GM13977 (cell line): ENCODE results near the gene HIVEP2.

Experiments
- DNase-seq: peaks from one replicate; pipeline ENCODE4 v3.0.0; 2012; ENCODE audit warnings: low spot score
- in situ Hi-C: fragments of 300-500 bp; cut with MboI; formaldehyde crosslinking; loops from one replicate; pipeline ENCODE4 v1.12.0; 2022; ENCODE audit warnings: low sequenced_read_pairs, low pct_unique_long_range_greater_than_20kb, mixed read lengths, inconsistent platforms; ENCODE audit not compliant: unreplicated experiment
- TF ChIP-seq, protein P1 (sequence below): IDR thresholded peaks from 2 replicates; pipeline ENCODE4 v1.5.1; 2012; ENCODE audit warnings: mild to moderate bottlenecking, control low read depth; ENCODE audit not compliant: insufficient read depth; ENCODE audit errors: extremely low read depth, missing control alignments

HIVEP2 gene

DNA sequence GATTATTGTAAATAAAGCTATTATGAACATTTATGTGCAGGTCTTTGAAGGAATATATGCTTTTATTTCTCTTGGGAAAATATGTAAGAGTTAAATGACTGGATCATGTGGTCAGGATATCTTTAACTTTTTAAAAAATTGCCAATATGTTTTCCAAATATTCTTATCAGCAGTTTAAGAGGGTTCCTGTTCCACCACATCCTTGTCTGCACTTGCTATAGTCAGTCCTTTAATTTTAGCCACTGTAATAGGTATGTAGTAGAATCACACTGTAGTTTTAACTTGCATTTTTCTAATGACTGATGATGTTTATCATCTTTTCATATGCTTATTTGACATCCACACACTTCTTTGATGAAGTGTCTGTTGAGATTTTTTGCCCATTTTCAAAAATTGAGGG is 23.6 kb upstream of the HIVEP2 start:
- DNase-seq = no peak
- in situ Hi-C loops = no loop called here
- TF ChIP-seq, protein P1, sequence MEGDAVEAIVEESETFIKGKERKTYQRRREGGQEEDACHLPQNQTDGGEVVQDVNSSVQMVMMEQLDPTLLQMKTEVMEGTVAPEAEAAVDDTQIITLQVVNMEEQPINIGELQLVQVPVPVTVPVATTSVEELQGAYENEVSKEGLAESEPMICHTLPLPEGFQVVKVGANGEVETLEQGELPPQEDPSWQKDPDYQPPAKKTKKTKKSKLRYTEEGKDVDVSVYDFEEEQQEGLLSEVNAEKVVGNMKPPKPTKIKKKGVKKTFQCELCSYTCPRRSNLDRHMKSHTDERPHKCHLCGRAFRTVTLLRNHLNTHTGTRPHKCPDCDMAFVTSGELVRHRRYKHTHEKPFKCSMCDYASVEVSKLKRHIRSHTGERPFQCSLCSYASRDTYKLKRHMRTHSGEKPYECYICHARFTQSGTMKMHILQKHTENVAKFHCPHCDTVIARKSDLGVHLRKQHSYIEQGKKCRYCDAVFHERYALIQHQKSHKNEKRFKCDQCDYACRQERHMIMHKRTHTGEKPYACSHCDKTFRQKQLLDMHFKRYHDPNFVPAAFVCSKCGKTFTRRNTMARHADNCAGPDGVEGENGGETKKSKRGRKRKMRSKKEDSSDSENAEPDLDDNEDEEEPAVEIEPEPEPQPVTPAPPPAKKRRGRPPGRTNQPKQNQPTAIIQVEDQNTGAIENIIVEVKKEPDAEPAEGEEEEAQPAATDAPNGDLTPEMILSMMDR = no peak

DNA sequence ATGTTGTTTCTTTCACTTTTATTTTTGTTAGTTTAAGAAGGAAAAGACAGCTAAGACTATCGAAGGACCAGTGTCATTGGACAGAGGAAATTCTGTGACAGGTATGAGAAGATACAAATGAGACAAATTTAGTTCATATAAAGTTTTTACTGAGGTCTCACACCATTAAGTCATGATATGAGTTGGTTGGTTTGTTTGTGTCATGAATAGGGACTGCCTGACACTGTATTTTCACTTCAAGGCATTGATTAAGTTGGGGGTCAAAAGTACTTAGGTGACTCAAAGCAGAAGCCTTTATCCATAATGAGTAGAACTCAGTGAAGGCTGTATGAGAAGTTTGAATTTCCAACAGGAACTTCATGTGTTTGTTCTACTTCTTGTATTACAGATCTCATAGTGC is 21.3 kb upstream of the HIVEP2 start:
- in situ Hi-C loops = no loop called here
- DNase-seq = peak; percentile 18
- TF ChIP-seq, protein P1 = no peak

DNA sequence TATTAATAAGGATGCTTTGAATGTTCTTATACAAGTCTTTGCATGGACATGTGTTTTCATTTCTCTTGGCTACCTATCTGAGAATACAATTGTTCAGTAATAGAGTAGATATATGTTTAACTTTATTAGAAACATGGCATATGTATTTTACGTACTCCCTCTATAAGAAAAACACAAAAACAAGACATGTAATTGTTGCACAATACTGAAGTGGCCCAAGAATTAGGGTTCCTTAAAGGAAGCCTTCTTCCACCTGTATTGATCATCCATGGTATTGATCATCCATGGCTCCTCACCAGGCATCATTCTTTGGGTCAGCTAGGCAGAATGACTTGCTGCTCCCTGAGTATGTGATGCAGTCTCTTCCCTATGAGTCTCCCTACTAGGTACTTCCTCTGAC is 20.2 kb upstream of the HIVEP2 start:
- in situ Hi-C loops = no loop called here
- DNase-seq = no peak
- TF ChIP-seq, protein P1 = no peak

DNA sequence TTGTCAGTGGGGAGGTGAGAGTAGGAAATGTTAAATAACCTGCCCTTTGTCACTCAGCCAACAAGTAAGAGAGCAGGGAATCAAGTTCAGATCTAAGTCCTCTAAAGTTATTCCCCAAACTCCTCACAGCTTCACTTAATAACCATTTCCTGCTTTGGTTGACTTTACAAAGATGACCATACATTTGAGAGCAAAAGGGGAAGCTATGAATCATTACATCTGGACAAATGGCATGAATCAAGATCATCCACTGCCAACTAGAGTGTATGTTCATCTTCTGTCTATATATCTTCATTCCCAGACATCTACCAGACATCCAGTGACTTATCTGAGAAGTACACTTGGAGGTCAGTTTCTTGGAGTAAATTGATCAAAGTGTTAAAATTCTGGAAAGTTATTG is 15.1 kb upstream of the HIVEP2 start:
- no peak for DNase-seq
- TF ChIP-seq, protein P1 = no peak
- in situ Hi-C loops = no loop called here

DNA sequence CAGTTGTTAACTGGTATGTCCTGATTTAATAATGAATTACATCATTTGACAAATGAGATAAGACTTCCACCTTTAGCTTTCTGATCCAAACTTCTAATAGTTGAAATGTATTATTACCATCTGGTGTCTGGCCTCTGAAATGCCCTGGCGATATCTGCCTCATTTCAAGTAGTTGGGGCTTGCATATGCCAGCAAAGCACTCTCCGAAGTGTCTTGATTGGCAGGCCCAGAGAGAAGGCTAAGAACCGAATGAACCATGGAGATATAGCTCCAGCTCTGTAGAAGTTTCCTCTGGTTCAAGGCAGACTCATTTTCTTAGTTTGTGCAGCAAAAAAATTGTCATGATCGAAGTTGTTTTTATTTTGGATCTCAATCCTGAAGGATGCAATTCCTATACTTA is 13.4 kb upstream of the HIVEP2 start:
- in situ Hi-C loops = no loop called here
- no peak for DNase-seq
- TF ChIP-seq, protein P1 = no peak

DNA sequence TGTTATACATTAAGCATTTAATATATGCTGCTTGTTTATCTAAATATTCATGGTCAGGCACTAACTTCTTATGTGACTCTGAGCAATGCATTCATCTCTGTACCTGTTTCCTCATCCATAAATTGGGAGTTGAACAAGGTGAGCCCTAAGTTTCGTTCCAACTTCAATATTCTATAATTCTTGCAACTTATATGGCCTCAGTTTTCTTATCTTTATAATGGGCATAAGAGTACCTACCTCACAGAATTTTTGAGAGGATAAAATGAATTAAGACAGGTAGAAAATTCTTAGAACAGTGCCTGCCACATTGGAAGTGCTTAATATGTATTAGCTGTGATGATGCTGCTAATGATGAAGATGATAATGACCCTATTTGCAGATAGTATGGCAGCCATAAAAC is 11.8 kb upstream of the HIVEP2 start:
- in situ Hi-C loops = no loop called here
- DNase-seq = no peak
- TF ChIP-seq, protein P1 = no peak

DNA sequence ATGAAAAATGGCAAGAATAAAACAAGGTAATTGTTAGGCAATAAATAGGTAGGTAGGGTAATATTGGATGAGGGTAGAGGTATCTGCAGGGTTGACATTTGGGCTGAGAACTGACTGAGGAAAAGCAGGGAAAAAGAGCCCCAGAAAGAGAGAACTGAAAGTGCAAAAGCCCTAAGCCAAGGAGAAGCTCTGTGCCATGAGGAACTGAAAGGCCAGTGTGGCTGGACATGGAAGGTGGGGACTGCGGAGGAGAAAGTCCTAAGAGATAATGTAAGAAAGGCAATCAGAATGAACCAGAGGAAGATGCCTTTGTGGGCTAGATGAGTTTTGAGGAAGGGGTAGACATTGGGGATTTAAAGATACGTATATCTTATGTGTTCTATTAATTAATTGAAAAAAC is 9.9 kb upstream of the HIVEP2 start:
- no peak for DNase-seq
- in situ Hi-C loops = no loop called here
- TF ChIP-seq, protein P1 = no peak
